HL-60 (cell line): ENCODE results near the gene SUPV3L1.

Experiments used
- CTCF ChIP-seq: IDR thresholded peaks from one replicate; pipeline ENCODE4 v1.5.1; 2011; ENCODE audit warnings: low read length, control low read depth, inconsistent platforms; ENCODE audit not compliant: insufficient read depth
- GABPA ChIP-seq: IDR thresholded peaks from 2 replicates; pipeline ENCODE4 v1.6.1; 2012; ENCODE audit warnings: low read depth
- POLR2AphosphoS5 ChIP-seq: IDR thresholded peaks from 2 replicates; pipeline ENCODE4 v1.6.1; 2012; ENCODE audit warnings: low read depth
- REST ChIP-seq: IDR thresholded peaks from 2 replicates; pipeline ENCODE4 v1.6.1; 2012; ENCODE audit warnings: low read depth; ENCODE audit not compliant: insufficient replicate concordance
- SPI1 ChIP-seq: IDR thresholded peaks from 2 replicates; pipeline ENCODE4 v1.6.1; 2012; ENCODE audit warnings: low read depth, mild to moderate bottlenecking, borderline replicate concordance

GRCh38 chr10:69146759-69147158, 33.3 kb upstream of the SUPV3L1 start:
- TF ChIP-seq CTCF (no peak), POLR2AphosphoS5 (no peak), REST (no peak), SPI1 (no peak), GABPA (no peak)
